ENCODE data around the gene PCSK2.

DNA sequence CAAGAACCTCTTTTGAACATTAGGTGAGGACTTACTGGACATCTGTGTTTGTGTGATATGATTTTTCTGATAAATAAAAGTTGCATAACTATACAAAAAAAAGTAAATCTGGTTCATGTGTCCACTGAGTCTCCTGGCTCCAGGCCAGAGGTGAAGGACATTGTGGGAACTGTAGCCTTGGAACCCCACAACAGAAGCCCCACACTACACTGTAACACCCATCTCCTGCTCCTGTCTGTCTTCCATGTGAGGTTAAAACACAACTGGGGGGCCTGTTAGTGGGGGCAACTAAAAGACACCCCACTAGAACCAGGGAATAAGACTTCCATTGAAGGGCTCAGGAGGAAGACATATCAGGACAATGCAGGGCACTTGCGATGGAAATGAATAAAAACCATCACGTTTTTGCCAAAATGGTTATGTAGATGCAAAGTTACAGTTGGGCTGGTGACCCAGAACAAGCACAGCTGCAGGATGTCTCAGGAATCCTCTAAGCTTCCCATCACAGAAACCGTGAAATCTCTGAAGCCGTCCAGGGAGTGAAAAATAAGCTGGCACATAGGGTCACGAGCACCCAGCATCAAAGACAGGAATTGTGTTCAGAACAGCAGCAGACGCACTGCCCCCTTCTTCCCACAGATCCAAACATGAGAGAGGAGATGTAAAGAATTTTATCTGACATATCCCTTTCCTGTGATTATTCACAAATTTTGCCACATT, 36.7 kb upstream of the PCSK2 start:
- TF ChIP-seq, protein P1, sequence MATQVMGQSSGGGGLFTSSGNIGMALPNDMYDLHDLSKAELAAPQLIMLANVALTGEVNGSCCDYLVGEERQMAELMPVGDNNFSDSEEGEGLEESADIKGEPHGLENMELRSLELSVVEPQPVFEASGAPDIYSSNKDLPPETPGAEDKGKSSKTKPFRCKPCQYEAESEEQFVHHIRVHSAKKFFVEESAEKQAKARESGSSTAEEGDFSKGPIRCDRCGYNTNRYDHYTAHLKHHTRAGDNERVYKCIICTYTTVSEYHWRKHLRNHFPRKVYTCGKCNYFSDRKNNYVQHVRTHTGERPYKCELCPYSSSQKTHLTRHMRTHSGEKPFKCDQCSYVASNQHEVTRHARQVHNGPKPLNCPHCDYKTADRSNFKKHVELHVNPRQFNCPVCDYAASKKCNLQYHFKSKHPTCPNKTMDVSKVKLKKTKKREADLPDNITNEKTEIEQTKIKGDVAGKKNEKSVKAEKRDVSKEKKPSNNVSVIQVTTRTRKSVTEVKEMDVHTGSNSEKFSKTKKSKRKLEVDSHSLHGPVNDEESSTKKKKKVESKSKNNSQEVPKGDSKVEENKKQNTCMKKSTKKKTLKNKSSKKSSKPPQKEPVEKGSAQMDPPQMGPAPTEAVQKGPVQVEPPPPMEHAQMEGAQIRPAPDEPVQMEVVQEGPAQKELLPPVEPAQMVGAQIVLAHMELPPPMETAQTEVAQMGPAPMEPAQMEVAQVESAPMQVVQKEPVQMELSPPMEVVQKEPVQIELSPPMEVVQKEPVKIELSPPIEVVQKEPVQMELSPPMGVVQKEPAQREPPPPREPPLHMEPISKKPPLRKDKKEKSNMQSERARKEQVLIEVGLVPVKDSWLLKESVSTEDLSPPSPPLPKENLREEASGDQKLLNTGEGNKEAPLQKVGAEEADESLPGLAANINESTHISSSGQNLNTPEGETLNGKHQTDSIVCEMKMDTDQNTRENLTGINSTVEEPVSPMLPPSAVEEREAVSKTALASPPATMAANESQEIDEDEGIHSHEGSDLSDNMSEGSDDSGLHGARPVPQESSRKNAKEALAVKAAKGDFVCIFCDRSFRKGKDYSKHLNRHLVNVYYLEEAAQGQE (IDR thresholded peaks at IDR 0.05): no peak
- no peak for TF ChIP-seq SP1 (IDR thresholded peaks at IDR 0.05)

Data from liver (tissue), 2 donors.